ENCODE results near the gene PKM.

The PKM gene

GRCh38 chr15:72153269-72154000, 77.6 kb downstream of the PKM start:
- DNase-seq = no peak

Data from CD4-positive, alpha-beta T cell treated with Interleukin-4 for 1 hour (primary cell).